H54 (cell line): Measurements from ENCODE around the gene CALHM4.
"Not testable (repeated sequence)": the region's sequence is repeated elsewhere in the genome, so short reads cannot be mapped to it uniquely, and the experiment has no call there.

Experiments
- DNase-seq: peaks from one replicate; pipeline ENCODE4 v3.0.0; 2011; ENCODE audit warnings: low spot score, mixed read lengths; ENCODE audit not compliant: insufficient read length
- FAIRE-seq: peaks from 3 replicates; lab custom pipeline; 2011; peaks lifted over from hg19 to GRCh38; lab: Jason Lieb, UNC
- POLR2A ChIP-seq: IDR thresholded peaks from 2 replicates; pipeline ENCODE4 v1.6.1; 2011; ENCODE audit warnings: low read depth, mild to moderate bottlenecking, low read length

The CALHM4 gene

GRCh38 chr6:116575227-116575626, 21.7 kb downstream of the CALHM4 start:
- TF ChIP-seq POLR2A: no peak
- no peak for FAIRE-seq
- no peak for DNase-seq

DNA sequence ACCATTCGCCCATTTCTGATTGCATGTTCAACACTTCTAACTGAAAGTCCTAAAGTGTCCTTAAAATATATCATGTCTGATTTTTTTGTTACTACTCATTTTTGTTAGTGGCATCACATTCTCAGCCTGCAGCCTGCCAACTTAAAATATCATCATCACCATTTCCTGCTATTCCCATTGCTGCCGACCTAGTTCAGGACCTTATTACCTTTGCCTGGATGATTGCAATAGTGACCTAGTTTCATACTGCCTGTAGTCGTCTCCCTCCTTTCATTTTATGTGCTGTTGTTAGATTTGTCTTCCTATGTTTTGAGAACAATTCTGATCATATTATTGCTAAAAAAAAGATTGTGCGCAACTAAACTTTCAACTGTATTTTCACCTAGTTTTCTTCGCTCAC, 23.9 kb downstream of the CALHM4 start:
- TF ChIP-seq POLR2A: no peak
- FAIRE-seq: no peak
- no peak for DNase-seq

- no peak for DNase-seq
- TF ChIP-seq POLR2A: no peak
- no peak for FAIRE-seq
These were observed 24.8 kb downstream of the CALHM4 start for GRCh38 chr6:116578335-116578734.

- DNase-seq (no peak), FAIRE-seq (no peak)
- no peak for TF ChIP-seq POLR2A
These were observed 25.6 kb downstream of the CALHM4 start for GRCh38 chr6:116579143-116579542.

DNA sequence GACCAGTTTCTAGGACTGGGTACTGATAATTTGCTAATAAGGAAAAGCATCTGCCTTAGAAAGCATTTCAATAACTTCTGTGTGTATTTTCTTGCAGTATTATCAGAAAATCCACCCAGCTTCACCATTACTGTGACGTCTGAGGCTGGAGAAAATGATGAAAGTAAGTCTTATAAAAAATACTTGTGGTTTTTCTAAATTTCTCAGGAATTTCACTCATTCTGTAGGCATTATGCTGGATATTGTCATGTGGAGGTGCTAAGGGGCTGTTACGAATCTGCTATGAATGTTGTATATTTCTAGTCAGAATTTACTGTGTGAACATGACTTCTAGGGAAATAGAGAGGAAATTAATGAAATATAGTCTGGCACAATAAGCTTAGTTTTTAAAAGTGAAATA, 26.6 kb downstream of the CALHM4 start:
- FAIRE-seq (no peak), DNase-seq (no peak)
- TF ChIP-seq POLR2A: no peak

- no peak for DNase-seq
- no peak for TF ChIP-seq POLR2A
- no peak for FAIRE-seq
These were observed 32.7 kb downstream of the CALHM4 start for GRCh38 chr6:116586276-116586675.

DNA sequence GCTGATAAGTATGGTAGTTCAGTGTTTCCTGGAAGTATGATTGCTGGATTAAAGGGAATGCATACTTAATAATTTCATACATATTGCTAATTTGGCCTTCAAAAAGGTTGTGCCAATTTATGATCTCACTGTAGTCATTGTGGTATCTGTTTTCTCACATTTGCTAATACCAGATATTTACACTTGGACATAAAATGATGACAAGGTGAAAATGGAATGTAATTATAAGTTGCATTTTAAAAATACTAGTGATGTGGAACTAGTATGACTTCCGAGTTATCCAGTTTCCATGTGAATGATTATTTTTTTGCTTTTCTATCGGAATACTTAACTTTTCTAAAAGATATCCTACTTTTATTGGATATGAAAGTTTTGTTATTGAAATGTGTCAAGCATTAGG, 33.2 kb downstream of the CALHM4 start:
- no peak for TF ChIP-seq POLR2A
- FAIRE-seq: no peak

DNA sequence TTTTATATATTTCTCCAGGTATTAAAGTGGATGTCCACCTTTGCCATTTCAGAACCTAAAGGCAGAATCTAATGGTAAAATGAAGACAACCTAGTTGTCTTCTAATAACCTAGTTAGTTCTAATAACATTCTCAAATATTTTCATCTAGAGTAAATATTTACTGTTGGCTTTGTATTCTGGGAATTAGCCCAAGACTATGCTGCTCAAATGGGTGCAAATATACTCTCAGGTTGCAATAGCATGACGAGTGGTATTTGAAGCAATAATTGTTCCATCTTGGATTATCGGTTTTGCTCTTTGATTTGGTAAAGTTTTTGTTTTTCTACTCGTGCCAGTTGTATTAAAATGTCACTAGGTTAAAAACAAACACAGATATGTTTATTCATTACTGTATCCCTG, 41.7 kb downstream of the CALHM4 start:
- TF ChIP-seq POLR2A: no peak
- DNase-seq: no peak
- no peak for FAIRE-seq

More for the DNA sequence above, 33.2 kb downstream of the CALHM4 start:
- no peak for DNase-seq

DNA sequence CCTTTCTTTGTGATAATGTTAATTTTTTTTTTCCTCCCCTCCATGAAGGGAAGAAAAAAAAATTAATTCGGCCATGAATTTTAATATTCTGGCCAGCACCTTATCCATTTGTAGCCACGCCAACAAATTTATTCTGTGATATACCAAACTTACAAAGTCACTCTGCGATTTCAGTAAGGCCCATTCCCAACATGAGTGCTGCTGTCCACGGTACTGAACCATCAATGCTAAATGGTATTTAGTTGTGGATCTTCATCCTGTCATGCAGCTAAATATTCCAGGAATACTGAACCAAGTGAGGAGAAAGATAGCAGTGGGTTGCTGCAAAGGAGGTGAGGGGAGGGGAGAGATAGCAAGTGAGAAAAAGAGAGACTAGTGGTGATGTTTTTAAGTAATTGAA, 43.3 kb downstream of the CALHM4 start:
- TF ChIP-seq POLR2A: no peak
- FAIRE-seq: no peak
- DNase-seq: no peak

- not testable (repeated sequence) for FAIRE-seq, DNase-seq
These were observed 50.4 kb downstream of the CALHM4 start for GRCh38 chr6:116603916-116604315.

GRCh38 chr6:116604868-116605267, 51.3 kb downstream of the CALHM4 start:
- not testable (repeated sequence) for DNase-seq, FAIRE-seq

DNA sequence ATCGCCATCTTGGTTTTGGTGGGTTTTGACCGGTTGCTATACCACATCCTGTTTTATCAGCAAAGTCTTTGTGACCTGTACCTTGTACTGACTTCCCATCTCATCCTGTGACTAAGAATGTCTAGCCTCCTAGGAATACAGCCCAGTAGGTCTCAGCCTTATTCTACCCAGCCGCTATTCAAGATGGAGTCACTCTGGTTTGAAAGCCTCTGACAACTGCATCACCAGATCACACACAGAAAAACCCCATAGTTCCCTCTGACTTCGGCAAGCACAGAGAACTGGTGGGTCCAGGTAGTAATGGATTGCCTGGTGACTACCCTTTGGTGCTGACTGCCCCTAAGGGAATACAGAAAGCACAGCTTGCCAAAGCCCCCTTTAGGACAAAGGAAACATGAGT, 52.4 kb downstream of the CALHM4 start:
- TF ChIP-seq POLR2A: no peak
- DNase-seq (no peak), FAIRE-seq (no peak)
